ENCODE measurements around the gene ZSCAN29.

Gene ZSCAN29

GRCh38 chr15:43370975-43371974 lies at the start of gene ZSCAN29, which contains the start of gene TUBGCP4:
TSS of gene ZSCAN29 (minus strand) at chr15:43371043. CDS start at chr15:43369913, 1,130 bp downstream.
TSS of gene TUBGCP4 (plus strand) at chr15:43371101. CDS start at chr15:43371355, 254 bp downstream.
- DNase-seq (ENCODE audit: extremely low read depth, low read depth): peak; percentile 34
- TF ChIP-seq CTCF (IDR thresholded peaks at IDR 0.05; ENCODE audit: low read depth, low read length): peak; percentile 15; the same call in 1 of the 2 replicates

- no peak for TF ChIP-seq CTCF (IDR thresholded peaks at IDR 0.05; ENCODE audit: low read depth, low read length)
- no peak for DNase-seq (ENCODE audit: extremely low read depth, low read depth)
Observed at GRCh38 chr15:43420435-43420834, 49.6 kb upstream of the ZSCAN29 start.

- no peak for DNase-seq (ENCODE audit: extremely low read depth, low read depth)
- no peak for TF ChIP-seq CTCF (IDR thresholded peaks at IDR 0.05; ENCODE audit: low read depth, low read length)
Observed at GRCh38 chr15:43414196-43414595, 43.4 kb upstream of the ZSCAN29 start.

- TF ChIP-seq CTCF (IDR thresholded peaks at IDR 0.05; ENCODE audit: low read depth, low read length): no peak
- DNase-seq (ENCODE audit: extremely low read depth, low read depth): no peak
Observed at GRCh38 chr15:43412096-43412495, 41.3 kb upstream of the ZSCAN29 start.

- no peak for DNase-seq (ENCODE audit: extremely low read depth, low read depth)
- no peak for TF ChIP-seq CTCF (IDR thresholded peaks at IDR 0.05; ENCODE audit: low read depth, low read length)
Observed at GRCh38 chr15:43410572-43411214, 39.9 kb upstream of the ZSCAN29 start.

DNA sequence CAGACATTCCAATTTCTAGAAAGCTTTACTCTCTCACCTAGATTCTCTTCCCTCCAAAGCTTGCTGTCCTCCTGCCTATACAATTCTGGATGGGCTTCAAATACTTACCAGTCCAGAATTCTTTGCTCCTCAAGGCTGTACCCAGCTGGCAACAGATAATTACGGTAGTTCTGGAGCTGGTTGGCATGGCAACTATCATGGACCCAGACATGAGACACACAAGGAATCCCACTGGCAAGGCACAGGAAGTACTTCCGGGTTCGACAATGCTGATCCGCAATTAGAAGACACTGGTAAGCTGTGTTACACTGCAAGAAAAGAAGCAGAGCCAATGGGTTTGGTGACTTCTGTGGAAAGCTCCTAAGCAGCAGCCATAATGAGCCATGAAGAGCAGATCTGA lies 37.9 kb upstream of the ZSCAN29 start:
- no peak for DNase-seq (ENCODE audit: extremely low read depth, low read depth)
- no peak for TF ChIP-seq CTCF (IDR thresholded peaks at IDR 0.05; ENCODE audit: low read depth, low read length)

- no peak for DNase-seq (ENCODE audit: extremely low read depth, low read depth)
- TF ChIP-seq CTCF (IDR thresholded peaks at IDR 0.05; ENCODE audit: low read depth, low read length): no peak
Observed at GRCh38 chr15:43406808-43407207, 36.0 kb upstream of the ZSCAN29 start.
